Measurements from ENCODE around the gene ANKRD11. TPM values are rescaled to one million over a fixed set of nuclear protein-coding genes. Genes with fewer than 3 reads are reported as not detected.

ANKRD11 gene
- total RNA-seq, 2 experiments from 2014 or later = 144 to 145 TPM

- POLR2A ChIA-PET = no interaction called here
- peaks cover 30% of the 10 kb centered on the region for H3K36me3 Mint-ChIP-seq (ENCODE audit: low read depth)
- DNase-seq (no peak), ATAC-seq (no peak)
- H3K4me1 Mint-ChIP-seq = peaks cover 84% of the 10 kb centered on the region
- peak overlapping the region; percentile 47 for H3K27ac Mint-ChIP-seq
- H3K9me3 Mint-ChIP-seq (ENCODE audit: low read depth) = peaks cover 2% of the 10 kb centered on the region
- H3K27me3 Mint-ChIP-seq = no peaks in the 10 kb centered on the region
- CTCF ChIA-PET = interaction anchor here (0.7 kb wide), 1 partner anchor 112 kb away, joined by 4 read pairs; no protein-coding TSS in a partner anchor
- intact Hi-C loops (cut with DNase I, micrococcal nuclease) = no loop called here
- no peak overlapping the region for H3K4me3 Mint-ChIP-seq
Measured at GRCh38 chr16:89380681-89381080, 109.7 kb downstream of the ANKRD11 start.

- Mint-ChIP-seq H3K27me3 (no peaks in the 10 kb centered on the region), H3K4me3 (no peak overlapping the region), H3K4me1 (peaks cover 79% of the 10 kb centered on the region), H3K27ac (peak overlapping the region; percentile 5), H3K9me3 (ENCODE audit: low read depth) (peaks cover 2% of the 10 kb centered on the region), H3K36me3 (ENCODE audit: low read depth) (peaks cover 23% of the 10 kb centered on the region)
- no peak for DNase-seq
- ChIA-PET POLR2A (interaction anchor here (0.6 kb wide), 1 partner anchor 283 kb away, joined by 4 read pairs; no protein-coding TSS in a partner anchor), CTCF (interaction anchor here (1.0 to 1.7 kb wide), 4 partner anchors 10 to 63 kb away, joined by 3 to 5 read pairs (median 4); no protein-coding TSS in a partner anchor)
- intact Hi-C loops (cut with DNase I, micrococcal nuclease) = loop anchor here in 1 of 2 experiments (1.0 to 2.0 kb wide), 2 partner anchors 14 to 23 kb away; no protein-coding TSS in a partner anchor
- no peak for ATAC-seq
Measured at GRCh38 chr16:89378947-89379771, 111.2 kb downstream of the ANKRD11 start.

- intact Hi-C loops (cut with DNase I, micrococcal nuclease) = no loop called here
- ChIA-PET CTCF (interaction anchor here (1.2 kb wide), 1 partner anchor 19 kb away, joined by 3 read pairs; no protein-coding TSS in a partner anchor), POLR2A (no interaction called here)
- Mint-ChIP-seq H3K9me3 (ENCODE audit: low read depth) (peaks cover 2% of the 10 kb centered on the region), H3K4me1 (peaks cover 74% of the 10 kb centered on the region), H3K4me3 (no peak overlapping the region), H3K27ac (peak overlapping the region; percentile 75), H3K36me3 (ENCODE audit: low read depth) (peaks cover 23% of the 10 kb centered on the region), H3K27me3 (no peaks in the 10 kb centered on the region)
- no peak for ATAC-seq
- DNase-seq = no peak
Measured at GRCh38 chr16:89377453-89377848, 112.9 kb downstream of the ANKRD11 start.

GRCh38 chr16:89376812-89377452 lies 113.4 kb downstream of the ANKRD11 start:
- ChIA-PET CTCF (interaction anchor here (0.6 to 1.2 kb wide), 2 partner anchors 19 to 65 kb away, joined by 3 read pairs; no protein-coding TSS in a partner anchor), POLR2A (no interaction called here)
- Mint-ChIP-seq H3K36me3 (ENCODE audit: low read depth) (peaks cover 24% of the 10 kb centered on the region), H3K9me3 (ENCODE audit: low read depth) (peaks cover 2% of the 10 kb centered on the region), H3K27ac (peak overlapping the region; percentile 38), H3K4me1 (peaks cover 71% of the 10 kb centered on the region), H3K27me3 (no peaks in the 10 kb centered on the region), H3K4me3 (no peak overlapping the region)
- DNase-seq (no peak), ATAC-seq (no peak)
- intact Hi-C loops (cut with DNase I, micrococcal nuclease) = no loop called here

GRCh38 chr16:89375686-89376085 lies 114.7 kb downstream of the ANKRD11 start:
- Mint-ChIP-seq H3K27me3 (no peaks in the 10 kb centered on the region), H3K9me3 (ENCODE audit: low read depth) (peaks cover 2% of the 10 kb centered on the region), H3K36me3 (ENCODE audit: low read depth) (peaks cover 30% of the 10 kb centered on the region), H3K4me1 (peaks cover 69% of the 10 kb centered on the region), H3K4me3 (no peak overlapping the region), H3K27ac (no peak overlapping the region)
- intact Hi-C loops (cut with DNase I, micrococcal nuclease) = no loop called here
- DNase-seq (no peak), ATAC-seq (no peak)
- CTCF ChIA-PET = interaction anchor here (0.6 kb wide), 1 partner anchor 80 kb away, joined by 3 read pairs; no protein-coding TSS in a partner anchor
- POLR2A ChIA-PET = no interaction called here

GRCh38 chr16:89375021-89375420 lies 115.3 kb downstream of the ANKRD11 start:
- Mint-ChIP-seq H3K9me3 (ENCODE audit: low read depth) (peaks cover 2% of the 10 kb centered on the region), H3K4me1 (peaks cover 69% of the 10 kb centered on the region), H3K36me3 (ENCODE audit: low read depth) (peaks cover 28% of the 10 kb centered on the region), H3K27me3 (no peaks in the 10 kb centered on the region), H3K4me3 (no peak overlapping the region), H3K27ac (no peak overlapping the region)
- CTCF ChIA-PET = interaction anchor here (0.5 to 1.5 kb wide), 3 partner anchors 10 to 83 kb away, joined by 3 to 5 read pairs (median 3); no protein-coding TSS in a partner anchor
- no peak for ATAC-seq
- intact Hi-C loops (cut with DNase I, micrococcal nuclease) = no loop called here
- POLR2A ChIA-PET = no interaction called here
- no peak for DNase-seq

- Mint-ChIP-seq H3K36me3 (ENCODE audit: low read depth) (peaks cover 28% of the 10 kb centered on the region), H3K4me1 (peaks cover 70% of the 10 kb centered on the region), H3K27ac (no peak overlapping the region), H3K4me3 (no peak overlapping the region), H3K27me3 (no peaks in the 10 kb centered on the region), H3K9me3 (ENCODE audit: low read depth) (peaks cover 2% of the 10 kb centered on the region)
- intact Hi-C loops (cut with DNase I, micrococcal nuclease) = no loop called here
- DNase-seq = no peak
- ChIA-PET POLR2A (no interaction called here), CTCF (interaction anchor here (0.5 to 1.5 kb wide), 3 partner anchors 10 to 83 kb away, joined by 3 to 5 read pairs (median 3); no protein-coding TSS in a partner anchor)
- ATAC-seq = no peak
Measured at GRCh38 chr16:89374393-89374960, 115.9 kb downstream of the ANKRD11 start.

- peaks cover 72% of the 10 kb centered on the region for H3K4me1 Mint-ChIP-seq
- intact Hi-C loops (cut with DNase I, micrococcal nuclease) = no loop called here
- peaks cover 2% of the 10 kb centered on the region for H3K9me3 Mint-ChIP-seq (ENCODE audit: low read depth)
- no peaks in the 10 kb centered on the region for H3K27me3 Mint-ChIP-seq
- ChIA-PET CTCF (interaction anchor here (0.6 to 1.5 kb wide), 3 partner anchors 9 to 13 kb away, joined by 3 to 5 read pairs (median 3); no protein-coding TSS in a partner anchor), POLR2A (no interaction called here)
- H3K27ac Mint-ChIP-seq = no peak overlapping the region
- no peak for DNase-seq
- H3K4me3 Mint-ChIP-seq = no peak overlapping the region
- H3K36me3 Mint-ChIP-seq (ENCODE audit: low read depth) = peaks cover 27% of the 10 kb centered on the region
- ATAC-seq = no peak
Measured at GRCh38 chr16:89373355-89374110, 116.8 kb downstream of the ANKRD11 start.

GRCh38 chr16:89371968-89372634 lies 118.3 kb downstream of the ANKRD11 start:
- POLR2A ChIA-PET = no interaction called here

GRCh38 chr16:89371386-89371785 lies 119.0 kb downstream of the ANKRD11 start:
- intact Hi-C loops (cut with DNase I, micrococcal nuclease) = no loop called here
- no peak overlapping the region for H3K4me3 Mint-ChIP-seq
- H3K4me1 Mint-ChIP-seq = peaks cover 71% of the 10 kb centered on the region
- DNase-seq (no peak), ATAC-seq (no peak)
- peaks cover 32% of the 10 kb centered on the region for H3K36me3 Mint-ChIP-seq (ENCODE audit: low read depth)
- ChIA-PET POLR2A (no interaction called here), CTCF (interaction anchor here (1.4 kb wide), 1 partner anchor 21 kb away, joined by 4 read pairs; no protein-coding TSS in a partner anchor)
- H3K27ac Mint-ChIP-seq = no peak overlapping the region
- H3K27me3 Mint-ChIP-seq = no peaks in the 10 kb centered on the region
- peaks cover 2% of the 10 kb centered on the region for H3K9me3 Mint-ChIP-seq (ENCODE audit: low read depth)

More at GRCh38 chr16:89371968-89372634, 118.3 kb downstream of the ANKRD11 start:
- no peak overlapping the region for H3K4me3 Mint-ChIP-seq
- peaks cover 32% of the 10 kb centered on the region for H3K36me3 Mint-ChIP-seq (ENCODE audit: low read depth)
- H3K27ac Mint-ChIP-seq = no peak overlapping the region
- H3K9me3 Mint-ChIP-seq (ENCODE audit: low read depth) = peaks cover 2% of the 10 kb centered on the region
- H3K27me3 Mint-ChIP-seq = no peaks in the 10 kb centered on the region
- peaks cover 67% of the 10 kb centered on the region for H3K4me1 Mint-ChIP-seq
- DNase-seq (no peak), ATAC-seq (no peak)
- intact Hi-C loops (cut with DNase I, micrococcal nuclease) = no loop called here
- CTCF ChIA-PET = interaction anchor here (1.4 kb wide), 1 partner anchor 21 kb away, joined by 4 read pairs; no protein-coding TSS in a partner anchor

All from activated CD4-positive, alpha-beta T cell treated with anti-CD3 and anti-CD28 coated beads for 36 hours (primary cell).